DMS114 treated with DMSO at 0.1 percent for 48 hours (cell line): ENCODE measurements around the gene ARL16.

Experiments used
- DNase-seq: peaks from one replicate; lab custom pipeline; 2025; ENCODE audit not compliant: unreplicated experiment; lab: John Stamatoyannopoulos, UW

The ARL16 gene

GRCh38 chr17:81647640-81648012 is 36.0 kb downstream of the ARL16 start:
- no peak for DNase-seq

- DNase-seq: no peak
These were observed 36.6 kb downstream of the ARL16 start for GRCh38 chr17:81646869-81647600.

GRCh38 chr17:81644976-81645952 is 38.3 kb downstream of the ARL16 start:
- DNase-seq: no peak

- no peak for DNase-seq
These were observed 39.1 kb downstream of the ARL16 start for GRCh38 chr17:81644496-81644895.

DNA sequence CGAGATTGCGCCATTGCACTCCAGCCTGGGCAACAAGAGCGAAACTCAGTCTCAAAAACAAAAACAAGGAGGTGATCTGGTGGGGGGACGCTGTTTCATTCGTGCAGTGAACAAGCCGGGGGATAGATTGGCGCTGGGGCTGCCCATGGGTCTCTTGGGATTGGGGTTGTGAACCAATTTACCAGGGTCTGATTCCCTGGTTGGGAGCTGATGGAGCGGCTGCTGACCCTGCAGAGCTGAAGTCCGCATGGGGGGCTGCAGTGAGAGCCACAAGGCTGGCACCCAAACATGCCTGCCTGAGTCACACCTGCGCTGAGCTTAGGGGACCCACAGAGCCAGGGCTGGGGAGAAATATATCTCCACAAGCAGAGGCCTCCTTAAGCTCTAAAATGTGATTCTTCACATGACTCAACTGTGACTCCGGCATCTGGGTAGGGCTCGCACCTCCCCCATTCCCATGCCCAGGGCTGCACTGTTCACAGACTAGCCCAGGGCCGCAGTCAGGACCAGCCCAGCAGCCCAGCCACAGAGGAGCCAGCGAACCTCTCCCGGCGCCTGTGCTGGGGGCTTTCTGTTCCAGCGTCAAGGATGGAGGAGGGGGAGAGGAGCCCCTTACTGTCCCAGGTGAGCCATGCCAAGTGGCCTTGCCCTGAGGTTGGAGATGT is 41.6 kb downstream of the ARL16 start:
- no peak for DNase-seq

DNA sequence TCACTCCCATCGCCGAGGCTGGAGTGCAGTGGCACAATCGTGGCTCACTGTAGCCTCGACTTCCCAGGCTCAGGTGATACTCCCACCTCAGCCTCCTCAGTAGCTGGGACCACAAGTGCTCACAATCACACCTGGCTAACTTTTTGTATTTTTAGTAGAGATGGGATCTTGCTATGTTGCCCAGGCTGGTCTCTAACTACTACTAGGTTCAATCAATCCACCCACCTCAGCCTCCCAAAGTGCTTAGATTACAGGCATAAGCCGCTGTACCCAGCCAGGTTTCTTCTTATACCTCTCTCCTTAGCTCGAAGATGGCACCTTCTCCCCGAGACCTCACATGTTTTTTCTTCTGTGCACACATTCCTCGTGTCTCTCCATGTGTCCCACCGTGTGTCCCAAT is 43.6 kb downstream of the ARL16 start:
- no peak for DNase-seq

DNA sequence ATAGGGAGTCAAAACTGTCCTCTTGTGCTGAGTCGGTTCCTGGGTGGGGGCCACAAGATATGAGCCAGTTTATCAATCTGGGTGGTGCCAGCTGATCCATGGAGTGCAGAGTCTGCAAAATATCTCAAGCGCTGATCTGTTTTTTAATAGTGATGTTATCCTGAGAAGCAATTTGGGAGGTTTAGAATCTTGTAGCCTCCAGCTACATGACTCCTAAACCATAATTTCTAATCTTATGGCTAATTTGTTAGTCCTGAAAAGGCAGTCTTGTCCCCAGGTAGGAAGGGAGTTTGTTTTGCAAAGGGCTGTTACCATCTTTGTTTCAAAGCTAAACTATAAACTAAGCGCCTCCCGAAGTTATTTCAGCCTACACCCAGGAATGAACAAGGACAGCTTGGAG is 44.9 kb downstream of the ARL16 start:
- DNase-seq: no peak

- peak; percentile 72 for DNase-seq
These were observed 46.9 kb downstream of the ARL16 start, which contains the start of the genes NPLOC4 and TSPAN10 for GRCh38 chr17:81636505-81637288. Gene NPLOC4 (minus strand): TSS chr17:81637112. CDS start chr17:81636930, 182 bp downstream. Gene TSPAN10 (plus strand): TSS chr17:81637196. CDS start chr17:81642413, 5,217 bp downstream.

- no peak for DNase-seq
These were observed 47.6 kb downstream of the ARL16 start for GRCh38 chr17:81635973-81636504.

- no peak for DNase-seq
These were observed 48.2 kb downstream of the ARL16 start for GRCh38 chr17:81635431-81635830.

DNA sequence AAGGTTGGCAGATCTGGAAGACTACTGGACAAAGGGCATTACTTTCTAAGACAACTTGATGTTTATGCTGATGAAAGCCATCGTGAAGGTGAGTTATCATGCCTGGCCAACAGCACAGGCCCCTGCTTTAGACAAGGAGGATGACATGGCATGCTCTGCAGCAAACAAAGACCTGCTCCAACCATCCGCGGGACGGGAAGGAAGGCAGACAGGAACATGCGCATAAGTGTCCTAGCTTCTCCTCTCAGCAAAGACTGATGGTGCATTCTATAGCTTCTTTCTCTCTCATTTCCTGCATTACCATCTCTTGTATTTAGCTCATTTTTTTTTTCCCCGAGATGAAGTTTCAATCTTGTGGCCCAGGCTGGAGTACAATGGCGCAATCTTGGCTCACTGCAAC is 52.1 kb downstream of the ARL16 start:
- DNase-seq: no peak
